K562 (cell line): Measurements from ENCODE around the gene FLCN. TPM values are rescaled to one million over a fixed set of nuclear protein-coding genes. Genes with fewer than 3 reads are reported as not detected.

ENCODE experiments used
- ATAC-seq: fragments of 200-7000 bp; cut with Tn5 transposase; 3 replicates; pipeline ENCODE4 v1.9.1; 2020; ENCODE audit warnings: moderate library complexity
- BruUV-seq: library from RNA; stranded (reverse); fragments of 400-500 nt; replicated peaks from 2 replicates; lab custom pipeline; 2021; lab: Mats Ljungman, UMichigan
- CTCF ChIA-PET: fragments of 300-600 bp; formaldehyde crosslinking; extraction: SDS; loops from one replicate; lab custom pipeline; 2021; ENCODE audit warnings: low intra/inter-chr PET ratio; lab: Yijun Ruan, JAX
- POLR2A ChIA-PET: fragments of 300-600, 350-650 bp; sonication (Branson Sonifier 250); formaldehyde crosslinking; extraction: SDS; loops from one replicate; lab custom pipeline; 2021; ENCODE audit warnings: antibody characterized with exemption, inconsistent platforms; lab: Yijun Ruan, JAX
- DNase-seq, 4 experiments: peaks; one replicate each; pipeline versions ENCODE4 v3.0.0 to v3.0.0-alpha.2; 2011 to 2018; ENCODE audit warnings: low spot score in 3 of 4, mixed read lengths in 3 of 4; ENCODE audit errors: extremely low read depth in 1 of 4
- FAIRE-seq: peaks from 2 replicates; lab custom pipeline; 2011; peaks lifted over from hg19 to GRCh38; lab: Jason Lieb, UNC
- H2AFZ ChIP-seq: 2 replicates; pipeline ENCODE4 v1.6.0; 2011; ENCODE audit warnings: low read depth, low read length, control low read depth, inconsistent platforms
- H3K27ac ChIP-seq: fragments of 200-600 bp; 3 replicates; pipeline ENCODE4 v1.8.0; 2011; ENCODE audit warnings: low read depth, mild to moderate bottlenecking, control low read depth, inconsistent platforms, low read length, moderate library complexity, mixed read lengths; ENCODE audit errors: extremely low read depth
- H3K27me3 ChIP-seq, 2 experiments: fragments of 300-600 bp in 1 of 2; 2 replicates in 1 of 2; 3 replicates in 1 of 2; pipeline versions ENCODE4 v1.6.0 to v1.8.0; 2011; ENCODE audit warnings: inconsistent platforms in 2 of 2, low read length in 2 of 2, mild to moderate bottlenecking in 1 of 2, mixed read lengths in 1 of 2, moderate library complexity in 1 of 2; ENCODE audit not compliant: control insufficient read depth in 2 of 2, insufficient read depth in 2 of 2
- H3K36me3 ChIP-seq: fragments of 300-600 bp; 3 replicates; pipeline ENCODE4 v1.8.0; 2011; ENCODE audit warnings: mild to moderate bottlenecking, low read length, inconsistent platforms; ENCODE audit not compliant: control insufficient read depth, insufficient read depth
- H3K4me1 ChIP-seq, 2 experiments: fragments of 200-600 bp in 1 of 2; replicated peaks in 1 of 2; 2 replicates in 1 of 2; 3 replicates in 1 of 2; pipeline versions ENCODE4 v1.5.1 to v1.8.0; 2011; ENCODE audit warnings: inconsistent platforms in 2 of 2, low read length in 2 of 2, mild to moderate bottlenecking in 1 of 2, mixed read lengths in 1 of 2, moderate library complexity in 1 of 2; ENCODE audit not compliant: control insufficient read depth in 2 of 2, insufficient read depth in 2 of 2
- H3K4me2 ChIP-seq: 2 replicates; pipeline ENCODE4 v1.6.1; 2011; ENCODE audit warnings: low read length, control low read depth, inconsistent platforms, mixed read lengths; ENCODE audit not compliant: insufficient read depth
- H3K4me3 ChIP-seq: fragments of 200-600 bp; sonication (generic), shearing (Covaris generic); 2 replicates; pipeline ENCODE4 v1.5.1; 2016; ENCODE audit warnings: control low read depth, inconsistent platforms
- H3K79me2 ChIP-seq: fragments of 200-600 bp; 3 replicates; pipeline ENCODE4 v1.8.0; 2011; ENCODE audit warnings: low read length, inconsistent platforms; ENCODE audit not compliant: control insufficient read depth, insufficient read depth
- H3K9ac ChIP-seq, 2 experiments: 2 replicates each; pipeline versions ENCODE4 v1.6.0 to v1.6.1; 2011; ENCODE audit warnings: low read depth in 2 of 2, low read length in 2 of 2, control low read depth in 1 of 2, inconsistent platforms in 1 of 2, mild to moderate bottlenecking in 1 of 2, mixed read lengths in 1 of 2; ENCODE audit not compliant: insufficient read depth in 1 of 2
- H3K9me1 ChIP-seq: one replicate; pipeline ENCODE4 v1.6.0; 2011; ENCODE audit warnings: inconsistent platforms, mild to moderate bottlenecking, low read length, moderate library complexity; ENCODE audit not compliant: control insufficient read depth, insufficient read depth
- H3K9me3 ChIP-seq: replicated peaks from 2 replicates; pipeline ENCODE4 v1.5.1; 2011; ENCODE audit warnings: low read depth, low read length, inconsistent platforms; ENCODE audit not compliant: control insufficient read depth, insufficient read depth
- H4K20me1 ChIP-seq: replicated peaks from 2 replicates; pipeline ENCODE4 v1.6.1; 2011; ENCODE audit warnings: low read length, inconsistent platforms, mixed read lengths; ENCODE audit not compliant: control insufficient read depth, insufficient read depth
- BRF2 ChIP-seq: IDR thresholded peaks from 3 replicates; pipeline ENCODE4 v1.6.1; 2011; ENCODE audit warnings: borderline replicate concordance, mild to moderate bottlenecking; ENCODE audit not compliant: insufficient read length, insufficient read depth
- CBFA2T3 ChIP-seq: fragments of 450-650 bp; IDR thresholded peaks from 2 replicates; pipeline ENCODE4 v1.6.1; 2017
- CCNT2 ChIP-seq: IDR thresholded peaks from 2 replicates; pipeline ENCODE4 v1.6.1; 2011; ENCODE audit warnings: borderline replicate concordance, low read depth, mild to moderate bottlenecking, moderate library complexity, mixed read lengths, low read length; ENCODE audit not compliant: insufficient read length; ENCODE audit errors: extremely low read depth
- CEBPZ ChIP-seq: fragments of 150-350 bp; IDR thresholded peaks from 2 replicates; pipeline ENCODE4 v1.6.1; 2014; ENCODE audit warnings: low read depth, mild to moderate bottlenecking, low read length, borderline replicate concordance
- CHD2 ChIP-seq: IDR thresholded peaks from 2 replicates; pipeline ENCODE4 v1.6.1; 2011; ENCODE audit warnings: low read depth, low read length
- GABPB1 ChIP-seq: sonication (generic); formaldehyde crosslinking; IDR thresholded peaks from 2 replicates; pipeline ENCODE4 v1.8.0; 2022; ENCODE audit warnings: mild to moderate bottlenecking, missing genetic modification reagents
- KAT7 ChIP-seq: sonication (generic); formaldehyde crosslinking; IDR thresholded peaks from 2 replicates; pipeline ENCODE4 v1.8.0; 2022; ENCODE audit warnings: missing genetic modification reagents, mild to moderate bottlenecking, borderline replicate concordance
- MBD1 ChIP-seq: fragments of 250-450 bp; sonication (Bioruptor Pico); IDR thresholded peaks from 2 replicates; pipeline ENCODE4 v1.8.0; 2022; ENCODE audit warnings: inconsistent platforms
- MLLT1 ChIP-seq, 2 experiments: fragments of 450-650 bp; IDR thresholded peaks; 2 replicates each; pipeline ENCODE4 v1.6.1; 2016
- MYNN ChIP-seq, 2 experiments: sonication (generic); formaldehyde crosslinking in 1 of 2; IDR thresholded peaks; 2 replicates each; pipeline versions ENCODE4 v1.5.0 to v1.6.1; 2016 to 2020; ENCODE audit warnings: antibody characterized with exemption in 1 of 2, missing genetic modification reagents in 1 of 2
- PHF8 ChIP-seq: fragments of 200-600 bp; sonication (generic); IDR thresholded peaks from 2 replicates; pipeline ENCODE4 v1.6.1; 2012; ENCODE audit warnings: mixed run types, mild to moderate bottlenecking, inconsistent platforms, low read length, moderate library complexity, borderline replicate concordance
- SMARCE1 ChIP-seq: fragments of 450-650 bp; IDR thresholded peaks from 2 replicates; pipeline ENCODE4 v1.7.1; 2016; ENCODE audit warnings: mild to moderate bottlenecking
- SPI1 ChIP-seq: IDR thresholded peaks from 2 replicates; pipeline ENCODE4 v1.6.1; 2011; ENCODE audit warnings: low read depth, low read length, control low read depth, borderline replicate concordance
- STAT5A ChIP-seq: IDR thresholded peaks from 2 replicates; pipeline ENCODE4 v1.6.1; 2012; ENCODE audit warnings: low read length, inconsistent platforms, borderline replicate concordance
- ZSCAN29 ChIP-seq: fragments of 450-650 bp; IDR thresholded peaks from 2 replicates; pipeline ENCODE4 v1.6.1; 2017
- WGBS: fragments of 100-300 bp; shearing (Covaris generic); methylation state at CpG from one replicate; pipeline ENCODE4 v1.1.6; 2016; ENCODE audit warnings: low coverage, mixed read lengths; ENCODE audit not compliant: insufficient coverage; ENCODE audit errors: missing lambda C conversion rate; 5-methylcytosine and 5-hydroxymethylcytosine counted together
- in situ Hi-C: fragments of 300-500 bp; cut with MboI; formaldehyde crosslinking; loops from 4 replicates; pipeline ENCODE4 v1.15.0; 2018; ENCODE audit warnings: inconsistent platforms, mixed read lengths
- intact Hi-C: fragments of 100-400 bp; cut with micrococcal nuclease; formaldehyde crosslinking; loops from 2 replicates; pipeline ENCODE4 v1.14.2; 2022
- polyA plus RNA-seq, 8 experiments: library from polyadenylated mRNA; depleted of rRNA in 4 of 8; stranded (reverse) in 5 of 8; unstranded in 3 of 8; fragments of >200 nt; fragmentation: Nextera tagmentation in 2 of 8; fragmentation: Illumina TruSeq in 1 of 8; extraction: Ambion mirVana in 2 of 8; extraction: Trizol in 1 of 8; gene quantifications; 2 replicates each; pipeline versions ENCODE4 v1.2.1 to v1.2.3, GENCODE V29; 2011 to 2014; ENCODE audit warnings: inconsistent platforms in 1 of 8, missing spikeins in 1 of 8
- total RNA-seq, 7 experiments: library from RNA; depleted of rRNA in 6 of 7; stranded (reverse); fragments of >200 nt in 6 of 7; fragmentation: Illumina TruSeq in 2 of 7; extraction: Trizol in 2 of 7; gene quantifications; 2 replicates each; pipeline versions ENCODE4 v1.2.1 to v1.2.3, GENCODE V29; 2011 to 2021; ENCODE audit warnings: low replicate concordance in 1 of 7

FLCN gene
- total and polyA plus RNA-seq, 9 of the 15 experiments (the other 6 are each of a cell fraction or from before 2014, with no cell fraction given) = 1.6 to 33.5 (median 10.9) TPM

GRCh38 chr17:17191346-17191792 lies 45.6 kb downstream of the FLCN start:
- Histone ChIP-seq H3K4me3 (no peak overlapping the region), H3K9ac (no peak overlapping the region; a peak in 1 of 4 replicates), H3K4me1 (peaks cover 0 to 3% of the 10 kb centered on the region in 2 experiments; a peak in 2 of 5 replicates), H3K9me3 (no peaks in the 10 kb centered on the region), H3K9me1 (no peaks in the 10 kb centered on the region), H4K20me1 (no peaks in the 10 kb centered on the region), H3K36me3 (no peaks in the 10 kb centered on the region), H3K79me2 (no peaks in the 10 kb centered on the region), H2AFZ (no peak overlapping the region), H3K27me3 (no peaks in the 10 kb centered on the region), H3K27ac (no peak overlapping the region), H3K4me2 (no peak overlapping the region)
- ChIA-PET POLR2A (interaction anchor here (0.6 to 1.1 kb wide), 2 partner anchors 10 to 12 kb away, joined by 3 to 5 read pairs; no protein-coding TSS in a partner anchor), CTCF (no interaction called here)
- DNase-seq (no peak), FAIRE-seq (no peak), ATAC-seq (no peak)
- intact Hi-C loops (no loop called here), in situ Hi-C loops (no loop called here)
- no TSS peak for BruUV-seq
- WGBS = 61% methylated on average over 3 of the region's 11 CpGs
- TF ChIP-seq MYNN (IDR thresholded peaks at IDR 0.05) = no peak
- TF ChIP-seq MYNN (CRISPR knock-in tag; IDR thresholded peaks at IDR 0.05) = no peak
- no peak for TF ChIP-seq MBD1 (CRISPR knock-in tag)
- TF ChIP-seq CEBPZ = no peak
- no peak for TF ChIP-seq STAT5A
- no peak for TF ChIP-seq CBFA2T3
- TF ChIP-seq KAT7 (CRISPR knock-in tag) = no peak
- no peak for TF ChIP-seq MLLT1 (IDR thresholded peaks at IDR 0.05)
- no peak for TF ChIP-seq GABPB1 (CRISPR knock-in tag)
- TF ChIP-seq CCNT2 = no peak
- TF ChIP-seq CHD2 = no peak
- no peak for TF ChIP-seq SMARCE1
- no peak for TF ChIP-seq BRF2
- TF ChIP-seq SPI1 = no peak
- TF ChIP-seq PHF8 = no peak
- no peak for TF ChIP-seq ZSCAN29
